ENCODE data around the gene KDM4E. TPM values are rescaled to one million over a fixed set of nuclear protein-coding genes. Genes with fewer than 3 reads are reported as not detected.

Gene KDM4E
- total RNA-seq, 4 donors from 2014 or later, result not detected

GRCh38 chr11:94993400-94993943 is 31.6 kb upstream of the KDM4E start:
- no peak for DNase-seq
- WGBS, 2 donors (ENCODE audit: low coverage in 1 of 2), result 97 to 100% methylated on average over 2 of the region's 2 CpGs
- H3K27ac ChIP-seq, result no peak overlapping the region
- H3K36me3 ChIP-seq, result no peaks in the 10 kb centered on the region
- no peaks in the 10 kb centered on the region for H3K9me3 ChIP-seq
- H3K27me3 ChIP-seq, result peaks cover 5% of the 10 kb centered on the region
- no peak overlapping the region for H3K4me3 ChIP-seq
- no peak for TF ChIP-seq POLR2AphosphoS5 (IDR thresholded peaks at IDR 0.05)
- no peak for TF ChIP-seq POLR2A (IDR thresholded peaks at IDR 0.05)
- no peak for TF ChIP-seq CTCF (IDR thresholded peaks at IDR 0.05)
- no peak for TF ChIP-seq EP300 (IDR thresholded peaks at IDR 0.05; ENCODE audit: low read depth)
- intact Hi-C loops (cut with DNase I; ENCODE audit: low total_unique reads) (no loop called here), in situ Hi-C loops (cut with MboI; ENCODE audit: low pct_ligation_motif_present in 1 of 4, low pct_unique_long_range_greater_than_20kb in 1 of 4, low sequenced_read_pairs in 3 of 4) (loop anchor here in 1 of 4 donors (25.0 kb wide), 1 partner anchor 144 kb away; no protein-coding TSS in a partner anchor)
- no peaks in the 10 kb centered on the region for H3K4me1 ChIP-seq

GRCh38 chr11:94997437-94997836 is 27.6 kb upstream of the KDM4E start:
- no peak overlapping the region for H3K27ac ChIP-seq
- in situ Hi-C loops (cut with MboI; ENCODE audit: low pct_ligation_motif_present in 1 of 4, low pct_unique_long_range_greater_than_20kb in 1 of 4, low sequenced_read_pairs in 3 of 4) (loop anchor here in 1 of 4 donors (25.0 kb wide), 1 partner anchor 140 kb away; no protein-coding TSS in a partner anchor), intact Hi-C loops (cut with DNase I; ENCODE audit: low total_unique reads) (no loop called here)
- no peak for DNase-seq
- H3K4me3 ChIP-seq, result no peak overlapping the region
- H3K36me3 ChIP-seq, result no peaks in the 10 kb centered on the region
- H3K4me1 ChIP-seq, result no peaks in the 10 kb centered on the region
- WGBS, 2 donors (ENCODE audit: low coverage in 1 of 2), result 81 to 92% methylated on average over 3 to 6 of the region's 6 CpGs
- no peaks in the 10 kb centered on the region for H3K9me3 ChIP-seq
- no peaks in the 10 kb centered on the region for H3K27me3 ChIP-seq
- no peak for TF ChIP-seq EP300 (IDR thresholded peaks at IDR 0.05; ENCODE audit: low read depth)
- no peak for TF ChIP-seq POLR2A (IDR thresholded peaks at IDR 0.05)
- no peak for TF ChIP-seq POLR2AphosphoS5 (IDR thresholded peaks at IDR 0.05)
- no peak for TF ChIP-seq CTCF (IDR thresholded peaks at IDR 0.05)

- no peaks in the 10 kb centered on the region for H3K9me3 ChIP-seq
- intact Hi-C loops (cut with DNase I; ENCODE audit: low total_unique reads) (no loop called here), in situ Hi-C loops (cut with MboI; ENCODE audit: low pct_ligation_motif_present in 1 of 4, low pct_unique_long_range_greater_than_20kb in 1 of 4, low sequenced_read_pairs in 3 of 4) (loop anchor here in 1 of 4 donors (25.0 kb wide), 1 partner anchor 139 kb away; no protein-coding TSS in a partner anchor)
Observed at GRCh38 chr11:94998285-94998684, 26.8 kb upstream of the KDM4E start.

GRCh38 chr11:95003716-95004115 is 21.3 kb upstream of the KDM4E start:
- no peaks in the 10 kb centered on the region for H3K4me1 ChIP-seq
- DNase-seq, result no peak
- intact Hi-C loops (cut with DNase I; ENCODE audit: low total_unique reads) (no loop called here), in situ Hi-C loops (cut with MboI; ENCODE audit: low pct_ligation_motif_present in 1 of 4, low pct_unique_long_range_greater_than_20kb in 1 of 4, low sequenced_read_pairs in 3 of 4) (no loop called here)
- no peak overlapping the region for H3K4me3 ChIP-seq
- no peaks in the 10 kb centered on the region for H3K27me3 ChIP-seq
- H3K9me3 ChIP-seq, result no peaks in the 10 kb centered on the region
- no peaks in the 10 kb centered on the region for H3K36me3 ChIP-seq
- H3K27ac ChIP-seq, result no peak overlapping the region
- TF ChIP-seq POLR2AphosphoS5 (IDR thresholded peaks at IDR 0.05) (no peak), EP300 (IDR thresholded peaks at IDR 0.05; ENCODE audit: low read depth) (no peak), POLR2A (IDR thresholded peaks at IDR 0.05) (no peak), CTCF (IDR thresholded peaks at IDR 0.05) (no peak)

More at GRCh38 chr11:94998285-94998684, 26.8 kb upstream of the KDM4E start:
- Histone ChIP-seq H3K36me3 (no peaks in the 10 kb centered on the region), H3K27ac (no peak overlapping the region), H3K4me3 (no peak overlapping the region), H3K27me3 (no peaks in the 10 kb centered on the region), H3K4me1 (no peaks in the 10 kb centered on the region)
- no peak for TF ChIP-seq POLR2A (IDR thresholded peaks at IDR 0.05)
- TF ChIP-seq EP300 (IDR thresholded peaks at IDR 0.05; ENCODE audit: low read depth), result no peak
- no peak for TF ChIP-seq POLR2AphosphoS5 (IDR thresholded peaks at IDR 0.05)
- WGBS, 2 donors (ENCODE audit: low coverage in 1 of 2), result 96% methylated on average over 13 of the region's 13 CpGs; no CpG with 5 or more reads in 1 of the 2 donors
- no peak for DNase-seq

GRCh38 chr11:95005642-95006041 is 19.4 kb upstream of the KDM4E start:
- Histone ChIP-seq H3K36me3 (no peaks in the 10 kb centered on the region), H3K27ac (no peak overlapping the region), H3K4me3 (no peak overlapping the region), H3K9me3 (no peaks in the 10 kb centered on the region), H3K27me3 (no peaks in the 10 kb centered on the region), H3K4me1 (no peaks in the 10 kb centered on the region)
- no peak for DNase-seq
- TF ChIP-seq EP300 (IDR thresholded peaks at IDR 0.05; ENCODE audit: low read depth), result no peak
- TF ChIP-seq POLR2AphosphoS5 (IDR thresholded peaks at IDR 0.05), result no peak
- no peak for TF ChIP-seq POLR2A (IDR thresholded peaks at IDR 0.05)
- TF ChIP-seq CTCF (IDR thresholded peaks at IDR 0.05), result no peak
- in situ Hi-C loops (cut with MboI; ENCODE audit: low pct_ligation_motif_present in 1 of 4, low pct_unique_long_range_greater_than_20kb in 1 of 4, low sequenced_read_pairs in 3 of 4) (no loop called here), intact Hi-C loops (cut with DNase I; ENCODE audit: low total_unique reads) (no loop called here)
- WGBS, 2 donors (ENCODE audit: low coverage in 1 of 2), result 80 to 85% methylated on average over 1 of the region's 1 CpG

Data from transverse colon (tissue), 4 donors.